ENCODE measurements around the gene MRAS. TPM values are rescaled to one million over a fixed set of nuclear protein-coding genes. Genes with fewer than 3 reads are reported as not detected.

The MRAS gene
- total and polyA plus RNA-seq, 2 of the 13 experiments (the other 11 are each of a cell fraction or from before 2014, with no cell fraction given), result 8.8 to 36.2 TPM

GRCh38 chr3:138381950-138382715 is 33.8 kb downstream of the MRAS start (continued):
- TF ChIP-seq ZNF329 (CRISPR knock-in tag; IDR thresholded peaks at IDR 0.05; ENCODE audit: low read depth), result no peak
- no peak for TF ChIP-seq CAMTA2 (CRISPR knock-in tag; IDR thresholded peaks at IDR 0.05; ENCODE audit: borderline replicate concordance)
- TF ChIP-seq SP1 (IDR thresholded peaks at IDR 0.05), result no peak
- no peak for TF ChIP-seq SP1 (CRISPR knock-in tag; IDR thresholded peaks at IDR 0.05)
- TF ChIP-seq KAT8 (CRISPR knock-in tag; IDR thresholded peaks at IDR 0.05), result peak; percentile 64; the same call in 1 of the 2 replicates
- no peak for TF ChIP-seq MBD4 (IDR thresholded peaks at IDR 0.05; ENCODE audit: borderline replicate concordance, low read length)
- TF ChIP-seq ZFY (CRISPR knock-in tag; IDR thresholded peaks at IDR 0.05), result peak; percentile 85
- TF ChIP-seq ZNF331 (CRISPR knock-in tag; IDR thresholded peaks at IDR 0.05), result peak; percentile 54; the same call in 1 of the 2 replicates
- 0 out of 2 replicates have a peak, but pooled peaks have one; percentile 21 for TF ChIP-seq BRCA1 (CRISPR knock-in tag; IDR thresholded peaks at IDR 0.05)
- TF ChIP-seq SYNCRIP (IDR thresholded peaks at IDR 0.05; ENCODE audit: insufficient read depth, low read depth, low read length), result no peak
- no peak for TF ChIP-seq ZBTB34 (CRISPR knock-in tag; IDR thresholded peaks at IDR 0.05)
- TF ChIP-seq ETV6 (CRISPR knock-in tag; conservative IDR thresholded peaks at IDR 0.05), result 0 out of 2 replicates have a peak, but pooled peaks have one; percentile 45
- peak; percentile 98 for TF ChIP-seq CEBPG (CRISPR knock-in tag; IDR thresholded peaks at IDR 0.05)
- TF ChIP-seq JUN (CRISPR knock-in tag; IDR thresholded peaks at IDR 0.05), result no peak
- no peak for TF ChIP-seq ZNF598 (CRISPR knock-in tag; IDR thresholded peaks at IDR 0.05; ENCODE audit: borderline replicate concordance)
- no peak for TF ChIP-seq SAFB2 (CRISPR knock-in tag; IDR thresholded peaks at IDR 0.05; ENCODE audit: borderline replicate concordance, low read depth)
- TF ChIP-seq ASH2L (IDR thresholded peaks at IDR 0.05; ENCODE audit: insufficient read length, low read depth, low read length), result no peak
- no peak for TF ChIP-seq ZNF264 (CRISPR knock-in tag; IDR thresholded peaks at IDR 0.05)
- no peak for TF ChIP-seq TIGD3 (CRISPR knock-in tag; IDR thresholded peaks at IDR 0.05; ENCODE audit: borderline replicate concordance)
- TF ChIP-seq TFAP4 (IDR thresholded peaks at IDR 0.05; ENCODE audit: borderline replicate concordance, low read depth), result no peak
- peak; percentile 44; the same call in 1 of the 2 replicates for TF ChIP-seq YEATS4 (CRISPR knock-in tag; IDR thresholded peaks at IDR 0.05; ENCODE audit: borderline replicate concordance)
- TF ChIP-seq ZNF607 (CRISPR knock-in tag; IDR thresholded peaks at IDR 0.05; ENCODE audit: borderline replicate concordance), result no peak
- no peak for TF ChIP-seq ZNF251 (CRISPR knock-in tag; IDR thresholded peaks at IDR 0.05)
- TF ChIP-seq PRDM4 (CRISPR knock-in tag; IDR thresholded peaks at IDR 0.05; ENCODE audit: borderline replicate concordance), result no peak
- no peak for TF ChIP-seq XBP1 (CRISPR knock-in tag; IDR thresholded peaks at IDR 0.05)
